Spleen (tissue), 11 donors: ENCODE results near the gene C21orf91. TPM values are rescaled to one million over a fixed set of nuclear protein-coding genes. Genes with fewer than 3 reads are reported as not detected.

Experiments
- DNase-seq: peaks from one replicate; pipeline ENCODE4 v3.0.0-alpha.2; 2020
- H3K27ac ChIP-seq, 8 donors: fragments of 200-600 bp; sonication (generic) in 7 of 8; 1 replicate in 4 of 8; 2 replicates in 4 of 8; pipeline versions ENCODE4 v1.5.0 to v1.8.0; 2016 to 2021; ENCODE audit warnings: inconsistent platforms in 4 of 8, mild to moderate bottlenecking in 4 of 8, moderate library complexity in 1 of 8
- H3K27me3 ChIP-seq, 7 donors: fragments of 200-600 bp; sonication (generic) in 6 of 7; replicated peaks in 1 of 7; 1 replicate in 4 of 7; 2 replicates in 3 of 7; pipeline versions ENCODE4 v1.5.0 to v1.8.0; 2016 to 2021; ENCODE audit warnings: inconsistent platforms in 3 of 7, mild to moderate bottlenecking in 1 of 7
- H3K36me3 ChIP-seq, 6 donors: fragments of 200-600 bp; sonication (generic) in 5 of 6; 1 replicate in 4 of 6; 2 replicates in 2 of 6; pipeline versions ENCODE4 v1.5.0 to v1.8.0; 2016 to 2021; ENCODE audit warnings: inconsistent platforms in 2 of 6
- H3K4me1 ChIP-seq, 6 donors: fragments of 200-600 bp; sonication (generic) in 5 of 6; 1 replicate in 3 of 6; 2 replicates in 3 of 6; pipeline versions ENCODE4 v1.5.0 to v1.8.0; 2016 to 2021; ENCODE audit warnings: inconsistent platforms in 3 of 6
- H3K4me3 ChIP-seq, 8 donors: fragments of 200-600 bp; sonication (generic) in 7 of 8; 1 replicate in 4 of 8; 2 replicates in 4 of 8; pipeline versions ENCODE4 v1.5.0 to v1.8.0; 2016 to 2021; ENCODE audit warnings: inconsistent platforms in 4 of 8, mild to moderate bottlenecking in 4 of 8, moderate library complexity in 2 of 8
- H3K9me3 ChIP-seq, 8 donors: fragments of 200-600 bp; sonication (generic) in 7 of 8; 1 replicate in 4 of 8; 2 replicates in 4 of 8; pipeline versions ENCODE4 v1.5.0 to v1.8.0; 2016 to 2021; ENCODE audit warnings: inconsistent platforms in 4 of 8
- CTCF ChIP-seq, 11 experiments: fragments of 200-600 bp in 7 of 11; fragments of 450-650 bp in 4 of 11; sonication (generic) in 4 of 11; IDR thresholded peaks in 8 of 11; conservative IDR thresholded peaks in 3 of 11; 1 replicate in 7 of 11; 2 replicates in 4 of 11; pipeline versions ENCODE4 v1.4.0 to v1.8.0; 2016 to 2021; ENCODE audit warnings: antibody characterized with exemption in 11 of 11, inconsistent platforms in 4 of 11, mild to moderate bottlenecking in 1 of 11
- POLR2A ChIP-seq, 3 donors: fragments of 450-650 bp; IDR thresholded peaks; one replicate each; pipeline ENCODE4 v1.5.1; 2017; ENCODE audit warnings: antibody characterized with exemption in 3 of 3, mild to moderate bottlenecking in 1 of 3
- POLR2AphosphoS5 ChIP-seq, 3 donors: sonication (generic); formaldehyde crosslinking; IDR thresholded peaks; one replicate each; pipeline ENCODE4 v1.5.1; 2017; ENCODE audit warnings: antibody characterized with exemption in 3 of 3
- WGBS, 5 donors: extraction: QIAGEN DNeasy Blood & Tissue Kit in 3 of 5; methylation state at CpG; one replicate each; pipeline versions ENCODE4 v1.1.5 to v1.1.7; 2013 to 2018; 5-methylcytosine and 5-hydroxymethylcytosine counted together
- intact Hi-C: fragments of 100-400 bp; cut with DNase I; formaldehyde crosslinking; loops from one replicate; pipeline ENCODE4 v1.15.0; 2023; ENCODE audit warnings: low total_unique reads
- polyA plus RNA-seq, 3 donors: library from polyadenylated mRNA; stranded (reverse); fragments of 200-250 nt; gene quantifications; one replicate each; pipeline ENCODE4 v1.2.1, GENCODE V29; 2013
- total RNA-seq, 7 donors: library from RNA; depleted of rRNA in 3 of 7; stranded (reverse); fragments of >200 nt in 3 of 7; fragmentation: NEBNext Ultra II Directional in 4 of 7; extraction: Animal tissue kit (Norgen Biotek cat#: 25700) in 4 of 7; gene quantifications; one replicate each; pipeline versions ENCODE4 v1.1.0 to v1.2.1, GENCODE V29; 2016 to 2021
- donor health status: healthy with polysubstance abuse.
- donor health status: DM: no; HTN: no; CAD: no; lungs with moderate emphysema.
- donor health status: DM: no; HTN: no; CAD: no.
- donor health status: Bipolar disorder and iron deficiency.
- donor health status: healthy.
- donor health status: DM: no; HTN: no; CAD: no.
- donor health status: DM: yes; HTN: yes; CAD: no.

The C21orf91 gene
- total and polyA plus RNA-seq, 10 donors = 4.2 to 28.6 (median 17.9) TPM

- 89 to 95% (median 94%) methylated on average over 4 of the region's 4 CpGs for WGBS, 5 donors
- peaks cover 6 to 36% (median 29%) of the 10 kb centered on the region in 8 donors for H3K9me3 ChIP-seq
- peaks cover 0 to 90% (median 33%) of the 10 kb centered on the region in 6 donors for H3K36me3 ChIP-seq
- peaks cover 0 to 25% (median 0%) of the 10 kb centered on the region in 6 donors for H3K4me1 ChIP-seq
- H3K4me3 ChIP-seq = no peak overlapping the region
- DNase-seq = no peak
- H3K27ac ChIP-seq = no peak overlapping the region
- TF ChIP-seq POLR2A (IDR thresholded peaks at IDR 0.05) (no peak), POLR2AphosphoS5 (IDR thresholded peaks at IDR 0.05) (no peak), CTCF (IDR thresholded peaks at IDR 0.05 in 8 of 11, conservative IDR thresholded peaks at IDR 0.05 in 3 of 11) (no peak)
- intact Hi-C loops = no loop called here
- no peaks in the 10 kb centered on the region for H3K27me3 ChIP-seq
These were observed 13.2 kb downstream of the C21orf91 start for GRCh38 chr21:17805966-17806365.

- TF ChIP-seq CTCF (IDR thresholded peaks at IDR 0.05 in 8 of 11, conservative IDR thresholded peaks at IDR 0.05 in 3 of 11) (no peak), POLR2A (IDR thresholded peaks at IDR 0.05) (no peak), POLR2AphosphoS5 (IDR thresholded peaks at IDR 0.05) (no peak)
- WGBS, 5 donors = 83 to 96% (median 89%) methylated on average over 3 of the region's 3 CpGs
These were observed 15.6 kb downstream of the C21orf91 start for GRCh38 chr21:17803536-17803935.

GRCh38 chr21:17802572-17802971 lies 16.6 kb downstream of the C21orf91 start:
- DNase-seq = no peak
- TF ChIP-seq POLR2AphosphoS5 (IDR thresholded peaks at IDR 0.05) (no peak), CTCF (IDR thresholded peaks at IDR 0.05 in 8 of 11, conservative IDR thresholded peaks at IDR 0.05 in 3 of 11) (no peak), POLR2A (IDR thresholded peaks at IDR 0.05) (no peak)
- WGBS, 5 donors = 85 to 97% (median 93%) methylated on average over 1 of the region's 1 CpG
- Histone ChIP-seq H3K36me3 (peaks cover 0 to 59% (median 2%) of the 10 kb centered on the region in 6 donors), H3K27ac (no peak overlapping the region), H3K4me3 (no peak overlapping the region), H3K27me3 (no peaks in the 10 kb centered on the region), H3K4me1 (peaks cover 3 to 47% (median 17%) of the 10 kb centered on the region in 6 donors), H3K9me3 (peaks cover 0 to 12% (median 8%) of the 10 kb centered on the region in 8 donors)
- intact Hi-C loops = no loop called here

More at GRCh38 chr21:17803536-17803935, 15.6 kb downstream of the C21orf91 start:
- H3K4me3 ChIP-seq = no peak overlapping the region
- no peak for DNase-seq
- intact Hi-C loops = no loop called here
- H3K27me3 ChIP-seq = no peaks in the 10 kb centered on the region
- peaks cover 5 to 21% (median 18%) of the 10 kb centered on the region in 8 donors for H3K9me3 ChIP-seq
- no peak overlapping the region for H3K27ac ChIP-seq
- peaks cover 3 to 37% (median 12%) of the 10 kb centered on the region in 6 donors for H3K4me1 ChIP-seq
- peaks cover 0 to 68% (median 11%) of the 10 kb centered on the region in 6 donors for H3K36me3 ChIP-seq

- Histone ChIP-seq H3K27me3 (no peaks in the 10 kb centered on the region), H3K36me3 (peaks cover 0 to 47% (median 3%) of the 10 kb centered on the region in 6 donors), H3K27ac (peak overlapping the region in 3 of 8 donors; percentile 1 to 37 (median 17)), H3K9me3 (peaks cover 0 to 5% (median 3%) of the 10 kb centered on the region in 8 donors), H3K4me3 (no peak overlapping the region), H3K4me1 (peaks cover 12 to 71% (median 46%) of the 10 kb centered on the region in 6 donors)
- WGBS, 5 donors = 88 to 93% (median 90%) methylated on average over 6 of the region's 6 CpGs
- TF ChIP-seq POLR2AphosphoS5 (IDR thresholded peaks at IDR 0.05) (no peak), POLR2A (IDR thresholded peaks at IDR 0.05) (no peak), CTCF (IDR thresholded peaks at IDR 0.05 in 8 of 11, conservative IDR thresholded peaks at IDR 0.05 in 3 of 11) (no peak)
- DNase-seq = no peak
- intact Hi-C loops = no loop called here
These were observed 19.6 kb downstream of the C21orf91 start for GRCh38 chr21:17799414-17800164.
